Renal cortical epithelial cell (primary cell): Measurements from ENCODE around the gene H2BW1. TPM values are rescaled to one million over a fixed set of nuclear protein-coding genes. Genes with fewer than 3 reads are reported as not detected.
"Not testable (repeated sequence)": the region's sequence is repeated elsewhere in the genome, so short reads cannot be mapped to it uniquely, and the experiment has no call there.

Source experiments
- DNase-seq: peaks from one replicate; pipeline ENCODE4 v3.0.0-alpha.2; 2011; ENCODE audit warnings: low read depth
- total RNA-seq: library from RNA; depleted of rRNA; stranded (reverse); fragments of >200 nt; gene quantifications from 2 replicates; pipeline ENCODE4 v1.2.3, GENCODE V29; 2014

The H2BW1 gene
- total RNA-seq: not detected in 2 replicates

GRCh38 chrX:104013606-104014005 is at the start of gene H2BW1:
H2BW1 (minus strand) TSS chrX:104013708; CDS start chrX:104013576, 132 bp downstream.
- no peak for DNase-seq

GRCh38 chrX:104062636-104063035 is 49.1 kb upstream of the H2BW1 start:
- DNase-seq: not testable (repeated sequence)

DNA sequence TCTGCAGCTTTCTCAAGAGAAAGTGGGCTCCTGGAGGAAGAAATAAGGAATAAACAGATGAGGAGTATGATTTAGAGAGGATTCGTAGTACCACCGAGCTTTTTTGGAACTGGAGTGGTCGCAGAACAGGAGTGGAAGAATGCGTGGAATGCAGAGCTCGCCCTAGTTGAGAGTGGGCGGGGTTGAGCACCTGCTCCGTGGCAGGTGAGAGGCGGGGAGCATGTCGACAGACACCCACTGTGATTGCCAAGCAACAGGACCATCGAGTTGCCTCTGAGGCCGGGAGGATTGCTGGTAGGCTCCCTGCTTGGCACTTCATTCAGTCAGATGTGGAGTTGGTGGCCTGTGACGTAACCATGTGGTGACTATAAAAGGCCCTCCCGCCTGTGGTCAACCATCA is 41.4 kb upstream of the H2BW1 start:
- DNase-seq: not testable (repeated sequence)

GRCh38 chrX:104047171-104047570 is 33.7 kb upstream of the H2BW1 start:
- no peak for DNase-seq

DNA sequence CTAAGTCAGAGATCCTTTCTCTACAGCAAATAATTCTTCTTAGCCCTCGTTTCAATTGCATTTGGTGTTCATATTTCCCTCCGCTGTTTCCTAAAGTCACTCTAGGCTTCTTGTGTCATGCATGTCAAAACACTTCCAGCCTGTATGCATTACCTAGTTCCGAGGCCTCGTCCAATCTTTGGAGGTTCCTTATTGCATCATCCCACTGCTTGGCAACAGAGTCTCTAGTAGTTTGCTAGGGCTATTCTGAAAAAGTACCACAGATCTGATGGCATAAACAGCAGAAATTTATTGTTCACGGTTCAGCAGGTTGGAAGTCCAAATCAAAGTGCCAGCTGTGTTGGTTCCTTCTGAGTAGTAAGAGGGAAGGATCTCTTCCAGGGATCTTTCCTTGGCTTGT is 32.1 kb upstream of the H2BW1 start:
- DNase-seq: no peak

GRCh38 chrX:104041003-104041402 is 27.5 kb upstream of the H2BW1 start:
- DNase-seq: no peak

GRCh38 chrX:104039689-104040505 is 26.4 kb upstream of the H2BW1 start, which contains the start of gene H2BW2:
H2BW2 (plus strand) TSS chrX:104039956; CDS start chrX:104039995, 39 bp downstream.
- no peak for DNase-seq

- DNase-seq: no peak
These were observed 4.6 kb upstream of the H2BW1 start for GRCh38 chrX:104018126-104018525.

GRCh38 chrX:104015576-104015975 is 2.1 kb upstream of the H2BW1 start:
- not testable (repeated sequence) for DNase-seq

- no peak for DNase-seq
These were observed 350 bp downstream of the H2BW1 start for GRCh38 chrX:104013158-104013557.

GRCh38 chrX:104008831-104009230 is 4.7 kb downstream of the H2BW1 start:
- DNase-seq: no peak

DNA sequence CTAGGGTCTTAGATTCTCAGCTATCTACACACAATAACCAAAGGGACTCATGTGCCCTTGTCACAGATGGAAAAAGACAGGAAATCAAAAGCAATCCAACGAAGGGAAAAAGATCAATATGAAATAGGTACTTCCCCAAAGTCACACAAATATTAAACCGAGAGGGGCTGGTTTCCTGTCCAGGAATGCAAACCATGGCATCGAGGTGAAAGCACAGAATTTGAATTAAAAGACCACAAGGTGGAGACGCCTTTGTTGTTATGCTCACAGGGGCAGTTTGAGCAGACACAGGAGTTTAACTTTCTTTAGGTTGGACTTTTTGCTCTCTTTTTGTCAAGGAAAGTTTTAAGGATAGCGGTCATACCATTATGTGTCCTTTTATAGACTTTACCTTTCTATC is 14.3 kb downstream of the H2BW1 start:
- no peak for DNase-seq

DNA sequence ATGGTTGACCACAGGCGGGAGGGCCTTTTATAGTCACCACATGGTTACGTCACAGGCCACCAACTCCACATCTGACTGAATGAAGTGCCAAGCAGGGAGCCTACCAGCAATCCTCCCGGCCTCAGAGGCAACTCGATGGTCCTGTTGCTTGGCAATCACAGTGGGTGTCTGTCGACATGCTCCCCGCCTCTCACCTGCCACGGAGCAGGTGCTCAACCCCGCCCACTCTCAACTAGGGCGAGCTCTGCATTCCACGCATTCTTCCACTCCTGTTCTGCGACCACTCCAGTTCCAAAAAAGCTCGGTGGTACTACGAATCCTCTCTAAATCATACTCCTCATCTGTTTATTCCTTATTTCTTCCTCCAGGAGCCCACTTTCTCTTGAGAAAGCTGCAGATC is 30.0 kb downstream of the H2BW1 start:
- DNase-seq: not testable (repeated sequence)

DNA sequence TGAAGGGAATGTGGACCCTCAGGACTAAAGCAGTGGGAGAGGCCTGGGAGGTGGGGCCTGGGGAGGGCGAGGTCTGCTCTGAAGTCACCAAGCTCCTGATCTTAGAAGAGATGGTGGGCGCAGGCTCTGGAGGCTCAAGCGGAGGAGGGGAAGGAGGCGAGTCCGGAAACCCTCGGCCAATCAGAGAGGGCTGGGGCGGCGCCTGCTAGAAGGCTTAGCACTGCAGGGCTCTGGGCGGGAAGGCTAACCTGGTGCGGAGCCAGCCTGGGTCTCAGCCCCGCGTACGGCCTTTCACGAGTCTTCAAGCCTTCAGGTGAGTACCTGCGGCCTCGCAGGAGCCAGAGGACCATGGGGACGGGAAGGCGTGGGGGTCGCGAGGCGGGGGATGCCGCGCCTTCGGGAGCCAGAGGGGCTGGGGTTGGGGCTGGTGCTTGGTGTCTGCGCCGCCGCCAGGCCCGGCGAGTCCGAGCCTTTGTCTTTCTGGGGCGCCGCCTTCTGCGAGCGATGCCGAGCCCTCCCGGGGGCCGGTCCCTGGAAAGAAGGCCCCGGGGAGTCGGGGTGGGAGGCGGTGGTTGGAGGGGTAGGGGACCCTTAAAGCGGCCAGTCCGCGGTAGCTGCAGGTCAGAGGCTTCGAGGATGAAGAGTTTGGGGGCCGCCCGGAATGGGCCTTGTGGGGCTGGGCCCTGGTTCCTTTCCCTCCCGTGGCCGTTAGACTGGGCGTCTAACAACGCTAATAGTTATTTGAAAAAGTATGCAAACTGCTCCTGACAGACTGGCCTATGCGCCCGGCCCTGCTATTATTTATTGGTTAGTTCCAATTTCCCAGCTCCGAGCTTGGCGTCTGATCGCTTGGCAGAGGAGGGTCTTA is 50.9 kb downstream of the H2BW1 start, which contains the start of gene TMSB15B:
TSS of gene TMSB15B (plus strand) at position 217 of the 868 bp plus-strand sequence.
- not testable (repeated sequence) for DNase-seq

Other genes with a start within 250 kb of the H2BW1 start
- gene PLP1, start 236.9 kb downstream of the H2BW1 start, total RNA-seq: 0.17 TPM in 1 of 2 replicates, not detected in the other
- 1.9 and 3.4 TPM in 2 replicates for gene RAB9B, start 181.5 kb downstream of the H2BW1 start, total RNA-seq
- 4.9 and 8.9 TPM in 2 replicates for gene TMSB15B, start 51.1 kb downstream of the H2BW1 start, total RNA-seq
- not detected in 2 replicates for gene H2BW2, start 26.2 kb upstream of the H2BW1 start, total RNA-seq
- gene TMSB15C, start 62.5 kb upstream of the H2BW1 start, total RNA-seq: 3.9 and 8.2 TPM in 2 replicates
- gene ZCCHC18, start 98.8 kb upstream of the H2BW1 start, total RNA-seq: 2.9 and 13.9 TPM in 2 replicates
- gene SLC25A53, start 143.3 kb upstream of the H2BW1 start, total RNA-seq: 5.6 and 16.1 TPM in 2 replicates
- gene FAM199X, start 152.7 kb upstream of the H2BW1 start, total RNA-seq: 59.9 and 77.5 TPM in 2 replicates
- gene ESX1, start 241.2 kb upstream of the H2BW1 start, total RNA-seq: not detected in 2 replicates